H9 (cell line): ENCODE results near the gene ZBTB33. TPM values are rescaled to one million over a fixed set of nuclear protein-coding genes. Genes with fewer than 3 reads are reported as not detected.

Experiments
- DNase-seq: peaks from one replicate; pipeline ENCODE4 v3.0.0-alpha.2; 2017
- H2AFZ ChIP-seq: one replicate; pipeline ENCODE4 v1.6.1; 2013; ENCODE audit warnings: mild to moderate bottlenecking, low read length, control low read depth, moderate library complexity
- H2AK5ac ChIP-seq: 2 replicates; pipeline ENCODE4 v1.6.1; 2013; ENCODE audit warnings: low read length, control low read depth, mixed read lengths; ENCODE audit not compliant: insufficient read length
- H2BK120ac ChIP-seq: one replicate; pipeline ENCODE4 v1.6.1; 2013; ENCODE audit warnings: low read depth, mild to moderate bottlenecking, low read length, control low read depth, inconsistent platforms; ENCODE audit not compliant: poor library complexity, severe bottlenecking
- H2BK12ac ChIP-seq: 2 replicates; pipeline ENCODE4 v1.6.1; 2013; ENCODE audit warnings: low read length, control low read depth, mixed read lengths, low read depth; ENCODE audit not compliant: insufficient read length
- H2BK15ac ChIP-seq: 2 replicates; pipeline ENCODE4 v1.6.1; 2013; ENCODE audit warnings: low read depth, low read length, control low read depth
- H2BK20ac ChIP-seq: one replicate; pipeline ENCODE4 v1.6.1; 2013; ENCODE audit warnings: low read depth, mild to moderate bottlenecking, low read length, control low read depth, inconsistent platforms; ENCODE audit not compliant: poor library complexity, severe bottlenecking
- H2BK5ac ChIP-seq: 2 replicates; pipeline ENCODE4 v1.6.1; 2013; ENCODE audit warnings: low read length, control low read depth, mixed read lengths; ENCODE audit not compliant: insufficient read length
- H3K14ac ChIP-seq: 2 replicates; pipeline ENCODE4 v1.6.1; 2013; ENCODE audit warnings: low read length, control low read depth; ENCODE audit not compliant: insufficient read depth
- H3K18ac ChIP-seq: 2 replicates; pipeline ENCODE4 v1.6.1; 2013; ENCODE audit warnings: low read depth, mild to moderate bottlenecking, mixed read lengths, low read length, control low read depth; ENCODE audit not compliant: insufficient read length
- H3K23ac ChIP-seq: 2 replicates; pipeline ENCODE4 v1.6.1; 2013; ENCODE audit warnings: low read length, control low read depth, mixed read lengths, low read depth; ENCODE audit not compliant: insufficient read length
- H3K23me2 ChIP-seq: 2 replicates; pipeline ENCODE4 v1.6.1; 2013; ENCODE audit warnings: low read depth, mild to moderate bottlenecking, mixed read lengths, low read length, control low read depth; ENCODE audit not compliant: insufficient read length, poor library complexity, severe bottlenecking
- H3K27ac ChIP-seq: 2 replicates; pipeline ENCODE4 v1.5.1; 2013; ENCODE audit warnings: low read length, control low read depth, mixed read lengths, low read depth; ENCODE audit not compliant: insufficient read length
- H3K27me3 ChIP-seq: 2 replicates; pipeline ENCODE4 v1.6.1; 2013; ENCODE audit warnings: low read length, control low read depth, inconsistent platforms; ENCODE audit not compliant: insufficient read depth
- H3K4ac ChIP-seq: 2 replicates; pipeline ENCODE4 v1.6.1; 2013; ENCODE audit warnings: low read depth, mild to moderate bottlenecking, control low read depth, inconsistent platforms, low read length, moderate library complexity
- H3K4me1 ChIP-seq: 2 replicates; pipeline ENCODE4 v1.6.1; 2013; ENCODE audit warnings: low read length, control low read depth, inconsistent platforms; ENCODE audit not compliant: insufficient read depth
- H3K4me2 ChIP-seq: 2 replicates; pipeline ENCODE4 v1.6.1; 2013; ENCODE audit warnings: low read length, control low read depth, mixed read lengths; ENCODE audit not compliant: insufficient read length, insufficient read depth
- H3K56ac ChIP-seq: 2 replicates; pipeline ENCODE4 v1.6.1; 2013; ENCODE audit warnings: low read depth, mild to moderate bottlenecking, mixed read lengths, low read length, control low read depth; ENCODE audit not compliant: insufficient read length
- H3K79me1 ChIP-seq: 2 replicates; pipeline ENCODE4 v1.6.1; 2013; ENCODE audit warnings: low read depth, mild to moderate bottlenecking, moderate library complexity, low read length, control low read depth, inconsistent platforms; ENCODE audit not compliant: insufficient read depth, poor library complexity, severe bottlenecking
- H3K79me2 ChIP-seq: 2 replicates; pipeline ENCODE4 v1.6.1; 2013; ENCODE audit warnings: low read length, control low read depth, inconsistent platforms; ENCODE audit not compliant: insufficient read depth
- H3K9ac ChIP-seq: 2 replicates; pipeline ENCODE4 v1.6.1; 2013; ENCODE audit warnings: low read length, control low read depth, mixed read lengths; ENCODE audit not compliant: insufficient read length; ENCODE audit errors: extremely low read depth
- H3K9me3 ChIP-seq: one replicate; pipeline ENCODE4 v1.6.1; 2013; ENCODE audit warnings: low read depth, low read length, inconsistent platforms; ENCODE audit not compliant: control insufficient read depth
- H3T11ph ChIP-seq: one replicate; pipeline ENCODE4 v1.6.1; 2013; ENCODE audit warnings: mild to moderate bottlenecking, low read length, control low read depth, inconsistent platforms
- H4K20me1 ChIP-seq: one replicate; pipeline ENCODE4 v1.6.1; 2013; ENCODE audit not compliant: control insufficient read depth, insufficient read length, insufficient read depth
- H4K5ac ChIP-seq: 2 replicates; pipeline ENCODE4 v1.6.1; 2013; ENCODE audit warnings: low read depth, mild to moderate bottlenecking, mixed read lengths, low read length, control low read depth; ENCODE audit not compliant: insufficient read length
- H4K8ac ChIP-seq: replicated peaks from 2 replicates; pipeline ENCODE4 v1.6.1; 2013; ENCODE audit warnings: low read length, control low read depth, mixed read lengths, low read depth; ENCODE audit not compliant: insufficient read length
- H4K91ac ChIP-seq: 2 replicates; pipeline ENCODE4 v1.6.1; 2013; ENCODE audit warnings: low read depth, mild to moderate bottlenecking, moderate library complexity, mixed read lengths, low read length, control low read depth; ENCODE audit not compliant: insufficient read length
- H3K27ac Mint-ChIP-seq, 3 experiments: 2 replicates in 2 of 3; 3 replicates in 1 of 3; pipeline ENCODE4 v1.8.0; 2020 to 2021; ENCODE audit warnings: mixed read lengths in 3 of 3, mild to moderate bottlenecking in 1 of 3, moderate library complexity in 1 of 3
- H3K27me3 Mint-ChIP-seq: 2 replicates; pipeline ENCODE4 v1.8.0; 2021; ENCODE audit warnings: low read depth, mild to moderate bottlenecking, moderate library complexity, mixed read lengths
- H3K36me3 Mint-ChIP-seq, 3 experiments: 2 replicates in 2 of 3; 3 replicates in 1 of 3; pipeline ENCODE4 v1.8.0; 2020 to 2021; ENCODE audit warnings: low read depth in 3 of 3, mixed read lengths in 3 of 3; ENCODE audit not compliant: insufficient read depth in 1 of 3
- H3K4me1 Mint-ChIP-seq, 2 experiments: 2 replicates each; pipeline ENCODE4 v1.8.0; 2020; ENCODE audit warnings: mixed read lengths in 2 of 2
- H3K4me3 Mint-ChIP-seq, 2 experiments: 2 replicates in 1 of 2; 3 replicates in 1 of 2; pipeline ENCODE4 v1.8.0; 2020 to 2021; ENCODE audit warnings: mild to moderate bottlenecking in 2 of 2, mixed read lengths in 2 of 2, moderate library complexity in 1 of 2
- H3K9me3 Mint-ChIP-seq, 2 experiments: 2 replicates in 1 of 2; 3 replicates in 1 of 2; pipeline ENCODE4 v1.8.0; 2020; ENCODE audit warnings: mild to moderate bottlenecking in 2 of 2, mixed read lengths in 2 of 2, moderate library complexity in 1 of 2
- WGBS: extraction: QIAGEN DNeasy Blood & Tissue Kit; methylation state at CpG from one replicate; pipeline ENCODE4 v1.1.7; 2013; ENCODE audit warnings: missing lambda C conversion rate, low lambda C conversion rate, mixed read lengths; ENCODE audit not compliant: insufficient read length; ENCODE audit errors: extremely low coverage; 5-methylcytosine and 5-hydroxymethylcytosine counted together
- total RNA-seq: library from RNA; stranded (reverse); gene quantifications from 2 replicates; pipeline ENCODE4 v1.2.1, GENCODE V29; 2021
- TF ChIP-seq, protein P1 (sequence below): fragments of 200-600 bp; sonication (generic); conservative IDR thresholded peaks from 3 replicates; pipeline ENCODE4 v1.8.0; 2021; ENCODE audit warnings: antibody characterized with exemption, mild to moderate bottlenecking

ZBTB33 gene
- total RNA-seq, 1 experiment from 2014 or later = 18.7 TPM

DNA sequence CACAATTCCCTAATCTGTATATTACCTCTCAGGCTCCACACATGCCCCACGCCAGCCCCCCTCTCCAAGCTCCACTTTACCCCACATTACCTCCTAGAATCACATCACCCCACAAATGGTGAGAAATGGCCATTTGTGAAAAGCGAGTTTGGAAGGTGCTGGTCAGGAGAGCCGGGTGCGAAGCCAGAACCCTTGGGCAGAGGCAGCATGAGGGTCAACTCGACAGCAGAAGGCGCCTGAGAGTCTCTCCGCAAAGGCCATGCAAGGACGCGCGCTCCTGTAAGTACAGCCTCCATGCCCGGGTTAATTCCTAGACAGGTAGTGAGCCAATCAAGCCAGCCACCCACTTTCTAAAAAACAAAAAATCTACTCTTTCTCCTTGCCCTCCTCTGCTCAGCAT, 49.8 kb upstream of the ZBTB33 start:
- no peak overlapping the region for H3K56ac ChIP-seq
- no peak overlapping the region for H3K9ac ChIP-seq
- no peak overlapping the region for H4K91ac ChIP-seq
- H3K4me1 Mint-ChIP-seq = no peaks in the 10 kb centered on the region; a peak in 1 of 4 replicates
- no peak overlapping the region for H3K14ac ChIP-seq
- H2AK5ac ChIP-seq = no peak overlapping the region
- H3K36me3 Mint-ChIP-seq = peaks cover 0 to 2% (median under 1%) of the 10 kb centered on the region in 3 experiments; a peak in 3 of 7 replicates
- no peaks in the 10 kb centered on the region for H3K27me3 ChIP-seq
- H4K8ac ChIP-seq = no peak overlapping the region
- H4K20me1 ChIP-seq = no peaks in the 10 kb centered on the region
- no CpG with 5 or more reads among the region's 11 CpGs for whole genome bisulfite sequencing
- no peak overlapping the region for H3T11ph ChIP-seq
- no peak overlapping the region for H3K18ac ChIP-seq
- TF ChIP-seq, protein P1, sequence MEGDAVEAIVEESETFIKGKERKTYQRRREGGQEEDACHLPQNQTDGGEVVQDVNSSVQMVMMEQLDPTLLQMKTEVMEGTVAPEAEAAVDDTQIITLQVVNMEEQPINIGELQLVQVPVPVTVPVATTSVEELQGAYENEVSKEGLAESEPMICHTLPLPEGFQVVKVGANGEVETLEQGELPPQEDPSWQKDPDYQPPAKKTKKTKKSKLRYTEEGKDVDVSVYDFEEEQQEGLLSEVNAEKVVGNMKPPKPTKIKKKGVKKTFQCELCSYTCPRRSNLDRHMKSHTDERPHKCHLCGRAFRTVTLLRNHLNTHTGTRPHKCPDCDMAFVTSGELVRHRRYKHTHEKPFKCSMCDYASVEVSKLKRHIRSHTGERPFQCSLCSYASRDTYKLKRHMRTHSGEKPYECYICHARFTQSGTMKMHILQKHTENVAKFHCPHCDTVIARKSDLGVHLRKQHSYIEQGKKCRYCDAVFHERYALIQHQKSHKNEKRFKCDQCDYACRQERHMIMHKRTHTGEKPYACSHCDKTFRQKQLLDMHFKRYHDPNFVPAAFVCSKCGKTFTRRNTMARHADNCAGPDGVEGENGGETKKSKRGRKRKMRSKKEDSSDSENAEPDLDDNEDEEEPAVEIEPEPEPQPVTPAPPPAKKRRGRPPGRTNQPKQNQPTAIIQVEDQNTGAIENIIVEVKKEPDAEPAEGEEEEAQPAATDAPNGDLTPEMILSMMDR = no peak
- no peak overlapping the region for H3K23ac ChIP-seq
- H2BK120ac ChIP-seq = no peak overlapping the region
- H2AFZ ChIP-seq = no peak overlapping the region
- no peak overlapping the region for H3K4ac ChIP-seq
- no peaks in the 10 kb centered on the region for H3K27me3 Mint-ChIP-seq
- H2BK20ac ChIP-seq = no peak overlapping the region
- no peak overlapping the region for H4K5ac ChIP-seq
- no peak overlapping the region for H3K27ac ChIP-seq
- DNase-seq = peak; percentile 32
- H3K4me3 Mint-ChIP-seq = no peak overlapping the region
- no peaks in the 10 kb centered on the region for H3K79me1 ChIP-seq
- no peak overlapping the region for H2BK15ac ChIP-seq
- H3K27ac Mint-ChIP-seq = peak overlapping the region in 1 of 3 experiments; percentile 86; a peak in 1 of 7 replicates
- H2BK5ac ChIP-seq = no peak overlapping the region
- no peaks in the 10 kb centered on the region for H3K23me2 ChIP-seq
- H3K4me2 ChIP-seq = no peak overlapping the region
- no peaks in the 10 kb centered on the region for H3K4me1 ChIP-seq
- H3K9me3 ChIP-seq = peaks cover 15% of the 10 kb centered on the region
- H3K9me3 Mint-ChIP-seq = peaks cover 45 to 49% of the 10 kb centered on the region in 2 experiments
- H2BK12ac ChIP-seq = no peak overlapping the region
- no peaks in the 10 kb centered on the region for H3K79me2 ChIP-seq
